Fibroblast of gingiva (primary cell): Measurements from ENCODE around the gene KISS1.

ENCODE experiments used
- DNase-seq: peaks from one replicate; pipeline ENCODE4 v3.0.0-alpha.2; 2011; ENCODE audit warnings: low read depth

KISS1 gene

DNA sequence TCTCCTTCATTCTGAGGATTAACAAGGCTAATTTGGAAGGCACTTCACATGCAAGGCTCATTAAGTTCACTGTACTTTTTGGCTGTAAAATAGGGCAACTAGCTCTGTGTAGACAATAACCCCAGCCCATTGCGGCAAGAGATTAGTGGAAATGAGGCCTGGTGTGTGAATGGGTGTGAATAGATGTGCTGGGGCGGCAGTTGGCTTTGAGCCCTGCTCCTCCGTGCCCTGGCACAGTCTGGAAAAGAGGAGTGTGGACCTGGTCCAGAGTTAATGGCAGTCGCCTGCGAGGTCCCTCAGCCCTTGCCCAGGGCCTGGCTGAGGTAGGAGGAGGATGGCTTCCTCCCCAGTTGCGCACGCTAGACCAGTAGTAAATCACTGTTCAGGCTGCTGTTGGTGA is 4.8 kb downstream of the KISS1 start:
- no peak for DNase-seq

DNA sequence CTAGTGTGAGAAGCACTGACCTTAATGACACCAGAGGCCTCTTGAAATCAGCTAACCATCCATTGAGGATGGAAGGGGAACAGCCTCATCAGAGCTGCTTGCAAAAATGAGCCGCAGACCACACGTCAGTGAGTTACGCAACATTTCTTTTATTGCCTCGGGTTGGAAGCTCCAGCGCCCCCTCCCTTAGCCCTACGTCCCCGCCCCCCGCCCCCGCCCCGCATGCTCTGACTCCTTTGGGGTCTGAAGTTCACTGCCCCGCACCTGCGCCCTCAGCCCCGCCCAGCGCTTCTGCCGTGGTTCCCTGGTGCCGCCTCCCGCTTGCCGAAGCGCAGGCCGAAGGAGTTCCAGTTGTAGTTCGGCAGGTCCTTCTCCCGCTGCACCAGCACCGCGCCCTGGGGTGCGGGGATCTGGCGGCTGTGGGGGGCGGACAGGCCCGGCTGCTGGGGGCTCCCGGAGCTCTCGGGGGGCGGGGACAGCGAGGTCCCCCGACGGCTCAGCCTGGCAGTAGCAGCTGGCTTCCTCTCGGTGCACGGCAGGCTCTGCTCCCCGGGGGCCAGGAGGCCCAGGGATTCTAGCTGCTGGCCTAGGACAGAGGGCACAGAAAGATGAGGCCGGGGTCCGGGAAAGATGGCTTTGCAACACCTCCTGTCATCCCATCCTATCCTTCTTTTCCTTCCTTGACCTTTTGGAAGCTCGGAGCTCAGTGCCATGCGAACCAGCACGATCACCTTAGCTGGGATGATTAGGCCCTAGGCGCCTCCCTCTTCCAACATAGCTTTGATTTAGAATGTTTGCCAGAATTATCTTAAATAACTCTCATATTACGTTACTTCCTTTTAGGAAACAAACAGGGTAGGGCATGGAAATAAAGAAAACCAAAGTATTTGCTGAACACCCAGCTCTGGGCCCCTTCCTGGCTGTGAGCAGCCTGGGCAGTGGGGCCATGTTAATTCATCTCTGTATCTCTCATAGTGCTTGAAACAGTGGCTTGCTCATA is 5.8 kb downstream of the KISS1 start:
- peak; percentile 21 for DNase-seq

GRCh38 chr1:204188959-204189639 is 7.2 kb downstream of the KISS1 start:
- no peak for DNase-seq

GRCh38 chr1:204186597-204186996 is 9.7 kb downstream of the KISS1 start:
- no peak for DNase-seq

DNA sequence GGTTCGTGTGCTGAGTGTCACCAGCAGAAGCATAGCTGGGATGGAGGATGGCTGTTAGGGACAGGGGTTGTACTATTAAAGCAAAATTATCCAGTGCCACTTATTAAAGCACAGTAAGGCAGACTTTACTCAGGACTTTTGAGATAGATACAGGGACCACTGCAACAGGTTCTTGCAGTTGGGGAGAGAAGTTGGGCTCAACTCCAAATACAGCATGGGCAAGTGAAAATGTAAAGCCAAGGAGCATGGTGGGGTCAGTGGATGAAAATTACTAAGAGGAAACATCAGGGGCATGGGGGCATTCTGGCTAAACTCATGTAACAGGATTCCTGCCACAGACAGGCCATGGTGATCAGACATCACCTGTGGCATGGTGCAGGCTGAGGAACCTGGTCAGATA is 15.2 kb downstream of the KISS1 start:
- no peak for DNase-seq

DNA sequence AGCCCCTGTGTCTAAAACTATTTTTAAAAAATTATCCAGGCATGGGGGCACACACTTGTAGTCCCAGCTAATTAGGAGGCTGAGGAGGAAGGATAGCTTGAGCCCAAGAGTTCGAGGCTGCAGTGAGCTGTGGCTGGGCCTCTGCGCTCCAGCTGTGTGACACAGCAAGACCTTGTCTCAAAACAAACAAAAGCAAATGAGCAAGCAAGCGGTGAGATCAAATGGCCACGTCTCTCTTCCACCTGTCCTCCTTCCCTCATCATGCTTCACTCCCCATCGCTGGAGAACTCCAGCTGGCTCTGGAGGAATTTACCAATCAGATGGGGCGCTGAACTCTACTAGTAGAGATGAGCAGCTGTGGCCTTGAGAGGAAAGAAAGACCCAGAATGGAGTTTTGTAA is 16.2 kb downstream of the KISS1 start:
- no peak for DNase-seq

DNA sequence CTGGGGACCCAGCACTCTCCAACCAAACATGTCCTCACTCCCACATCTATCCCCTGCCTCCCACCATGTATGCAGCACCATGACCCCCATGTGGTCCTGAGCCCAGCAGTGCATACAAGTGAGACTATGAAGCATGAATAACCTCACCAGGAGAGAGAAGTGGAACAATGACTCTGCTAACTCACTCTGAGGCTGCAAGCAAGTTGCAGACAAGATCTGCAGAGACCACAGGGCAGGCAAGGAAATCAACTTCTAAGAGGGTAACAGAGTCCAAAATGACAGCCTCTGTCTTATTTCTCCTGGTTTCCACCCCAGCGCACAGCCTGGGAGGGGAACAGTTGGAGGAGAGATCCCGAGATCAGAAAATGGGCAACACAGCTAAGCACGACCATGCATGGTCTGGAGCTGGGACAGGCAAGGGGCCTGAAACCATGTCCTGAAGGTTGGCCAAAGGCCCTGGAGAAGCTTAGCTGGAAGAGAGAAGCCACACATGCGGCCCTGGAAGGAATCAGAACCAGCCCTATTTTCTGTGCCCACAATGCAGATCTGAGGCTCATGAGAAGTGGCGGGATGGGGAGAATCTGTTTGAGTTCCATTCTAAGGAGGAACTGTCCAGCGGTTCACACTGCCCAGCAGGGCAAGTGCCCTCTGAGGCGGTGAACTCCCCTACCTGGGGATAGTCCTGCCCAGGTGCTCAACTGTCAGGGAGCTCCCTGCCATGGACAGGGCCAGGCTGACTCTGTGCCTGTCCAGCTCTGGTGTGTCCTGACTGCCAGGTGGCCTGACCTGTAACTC is 17.6 kb downstream of the KISS1 start:
- DNase-seq = no peak

- no peak for DNase-seq
Observed at GRCh38 chr1:204177133-204177532, 19.2 kb downstream of the KISS1 start.

DNA sequence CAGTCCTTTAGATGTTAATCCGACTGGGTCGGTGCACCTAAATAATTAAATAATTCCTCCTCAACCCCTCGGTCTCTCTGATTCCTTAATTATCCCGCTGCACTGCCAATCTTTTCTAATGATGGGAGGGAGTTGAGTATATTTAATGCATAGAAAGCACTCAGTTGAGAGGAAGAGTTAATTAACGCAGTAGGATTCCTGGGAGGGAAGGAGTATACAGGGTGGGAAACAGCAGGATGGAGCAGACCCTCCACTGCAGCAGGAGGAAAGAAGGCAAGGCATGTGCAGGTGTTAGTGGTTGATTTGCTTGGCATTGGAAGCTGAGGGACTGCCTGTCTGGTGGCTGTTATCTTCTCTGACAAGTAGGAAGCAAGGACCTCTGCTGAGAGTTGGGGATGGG is 20.2 kb downstream of the KISS1 start:
- DNase-seq = no peak

DNA sequence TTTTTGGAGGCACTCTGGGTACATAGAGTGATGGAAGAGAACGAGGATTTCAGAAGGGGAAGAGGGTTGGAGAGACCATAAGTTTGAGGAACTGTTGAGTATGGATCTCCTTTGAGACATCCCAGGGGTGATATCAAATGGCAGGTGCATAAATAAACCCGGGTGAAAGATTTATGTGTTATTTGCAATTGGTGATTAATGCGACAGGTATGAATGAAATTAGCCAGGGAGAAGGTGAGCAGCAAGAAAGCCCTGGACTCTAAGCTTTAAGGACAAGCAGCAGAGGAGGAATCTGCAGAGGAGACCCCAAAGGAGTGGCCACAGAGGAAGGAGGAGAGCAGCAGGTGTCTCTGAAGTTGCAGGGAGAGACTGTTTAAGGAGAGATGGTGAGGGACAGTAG is 21.3 kb downstream of the KISS1 start:
- no peak for DNase-seq

- DNase-seq = no peak
Observed at GRCh38 chr1:204172404-204173029, 23.8 kb downstream of the KISS1 start.

DNA sequence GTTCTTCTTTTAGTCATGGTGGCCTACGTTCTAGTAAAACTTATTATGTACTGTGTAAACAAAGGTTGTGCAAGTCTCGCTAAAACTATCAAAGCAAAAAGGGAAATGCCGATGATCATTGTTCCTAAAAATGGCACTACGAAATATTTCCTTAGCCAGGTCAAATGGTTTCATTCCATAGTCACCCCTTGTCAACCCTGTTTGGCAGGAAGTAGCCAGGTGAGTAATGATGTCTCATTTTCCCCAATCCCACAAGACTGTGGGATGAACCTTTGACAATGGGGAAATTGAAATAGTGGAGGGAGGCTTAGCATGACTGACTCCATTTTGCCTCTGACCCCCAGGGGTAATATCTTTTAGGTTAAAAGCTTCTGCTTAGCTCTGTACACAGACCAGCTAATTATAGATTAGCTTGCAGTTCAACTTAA is 24.5 kb downstream of the KISS1 start:
- DNase-seq = no peak

- DNase-seq = peak; percentile 18
Observed at GRCh38 chr1:204170494-204171155, 25.7 kb downstream of the KISS1 start.

- DNase-seq = no peak
Observed at GRCh38 chr1:204169858-204170257, 26.4 kb downstream of the KISS1 start.

- DNase-seq = no peak
Observed at GRCh38 chr1:204167730-204168129, 28.6 kb downstream of the KISS1 start.

- no peak for DNase-seq
Observed at GRCh38 chr1:204166219-204166618, 30.1 kb downstream of the KISS1 start, which contains the start of gene REN. TSS of gene REN (minus strand) at chr1:204166337. CDS start at chr1:204166293, 44 bp downstream.

GRCh38 chr1:204162494-204163074 is 33.7 kb downstream of the KISS1 start:
- DNase-seq = peak; percentile 44

DNA sequence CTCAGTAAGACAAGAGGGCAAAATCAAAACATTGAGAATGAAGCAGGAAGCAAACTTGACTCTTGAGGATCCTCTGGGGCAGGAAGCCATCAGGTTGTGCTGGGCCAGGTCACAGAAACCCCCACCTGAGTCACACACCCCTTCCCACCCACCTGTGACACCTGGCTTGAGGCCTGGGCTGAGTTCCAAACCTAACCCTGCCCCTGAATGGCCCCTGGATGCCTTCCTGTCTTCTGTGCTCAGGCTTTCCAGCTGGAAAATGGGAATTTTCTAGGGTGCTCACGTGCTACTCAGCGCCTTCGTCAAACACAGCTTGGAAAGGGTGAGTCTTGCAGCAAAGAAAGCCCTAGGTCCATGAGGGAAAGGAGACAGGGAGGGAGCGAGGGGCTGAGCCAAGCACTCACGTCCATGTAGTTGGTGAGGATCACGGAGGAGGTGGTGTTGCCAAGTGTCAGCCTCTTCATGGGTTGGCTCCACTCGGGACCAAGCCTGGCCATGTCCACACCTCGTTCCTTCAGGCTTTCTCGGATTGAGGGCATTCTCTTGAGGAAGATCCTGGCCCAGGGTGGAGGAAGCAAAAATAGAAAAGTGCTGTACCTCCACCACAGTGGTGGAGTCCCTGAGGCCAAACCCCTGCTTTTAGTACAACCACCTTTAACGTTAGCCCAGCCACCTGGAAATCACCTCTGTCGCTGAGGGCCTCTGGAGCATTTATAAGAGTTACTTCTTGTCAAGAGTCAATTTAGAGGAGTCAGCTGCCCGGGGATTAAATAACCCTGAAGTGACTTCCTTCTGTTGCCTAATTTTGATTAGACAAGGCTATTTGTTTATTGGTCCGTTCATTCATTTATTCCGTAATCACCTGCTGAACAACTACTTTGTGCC is 34.4 kb downstream of the KISS1 start:
- DNase-seq = no peak

DNA sequence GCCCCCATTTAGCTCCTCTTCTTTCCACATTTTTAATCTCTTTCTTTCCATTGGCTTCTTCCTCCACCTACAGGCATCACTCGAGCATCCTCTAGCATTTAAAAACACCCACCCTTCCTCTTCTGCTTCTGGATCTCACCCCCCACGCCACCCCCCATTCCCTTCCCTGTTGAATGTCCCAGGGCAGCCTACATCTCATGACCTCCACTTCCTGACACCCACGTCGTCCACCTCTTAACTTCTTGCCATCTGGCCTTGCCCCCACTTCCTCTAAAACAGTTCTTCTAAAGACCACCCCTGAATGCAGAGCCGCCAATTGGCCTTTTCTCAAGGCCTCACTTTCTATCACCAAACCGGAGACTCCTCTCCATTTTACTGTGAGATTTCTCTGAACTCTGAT is 38.3 kb downstream of the KISS1 start:
- DNase-seq = no peak

GRCh38 chr1:204155881-204156280 is 40.4 kb downstream of the KISS1 start:
- no peak for DNase-seq
